ENCODE results near the gene FAM131A.

DNA sequence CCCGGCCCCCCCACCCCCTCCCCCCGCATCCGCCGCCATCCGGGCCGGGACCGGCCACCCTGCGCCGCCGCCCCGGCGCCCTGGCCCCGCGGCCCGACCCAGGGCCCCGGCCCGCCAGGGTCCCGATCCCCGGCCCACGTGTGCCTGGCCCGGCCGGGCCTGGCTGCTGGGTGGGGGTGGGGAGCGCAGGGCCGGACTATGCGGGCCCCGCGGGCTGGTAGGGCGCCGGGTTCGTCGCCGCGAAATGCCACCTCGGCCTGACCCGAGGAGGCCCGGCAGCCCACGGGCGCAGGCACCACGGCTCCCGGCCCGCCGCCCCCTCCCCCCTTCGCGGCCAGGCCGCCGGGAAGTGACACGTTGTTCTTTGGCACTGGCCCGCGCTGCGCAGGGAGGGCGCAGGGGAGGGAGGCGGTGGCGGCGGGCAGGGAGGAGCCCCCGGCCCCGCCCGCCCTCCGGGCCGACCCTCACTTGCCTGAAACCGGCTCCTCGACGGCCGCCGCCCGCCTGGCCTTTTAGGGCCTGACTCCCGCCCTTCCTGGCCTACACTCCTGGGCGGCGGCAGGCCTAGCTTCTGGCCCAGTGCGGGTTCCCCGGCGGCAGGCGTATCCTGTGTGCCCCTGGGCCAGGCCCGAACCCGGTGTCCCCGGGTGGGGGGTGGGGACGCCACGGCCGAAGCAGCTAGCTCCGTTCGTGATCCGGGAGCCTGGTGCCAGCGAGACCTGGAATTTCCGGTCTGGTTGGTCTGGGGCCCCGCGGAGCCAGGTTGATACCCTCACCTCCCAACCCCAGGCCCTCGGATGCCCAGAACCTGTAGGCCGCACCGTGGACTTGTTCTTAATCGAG lies 22.5 kb upstream of the FAM131A start:
- TF ChIP-seq, protein P1, sequence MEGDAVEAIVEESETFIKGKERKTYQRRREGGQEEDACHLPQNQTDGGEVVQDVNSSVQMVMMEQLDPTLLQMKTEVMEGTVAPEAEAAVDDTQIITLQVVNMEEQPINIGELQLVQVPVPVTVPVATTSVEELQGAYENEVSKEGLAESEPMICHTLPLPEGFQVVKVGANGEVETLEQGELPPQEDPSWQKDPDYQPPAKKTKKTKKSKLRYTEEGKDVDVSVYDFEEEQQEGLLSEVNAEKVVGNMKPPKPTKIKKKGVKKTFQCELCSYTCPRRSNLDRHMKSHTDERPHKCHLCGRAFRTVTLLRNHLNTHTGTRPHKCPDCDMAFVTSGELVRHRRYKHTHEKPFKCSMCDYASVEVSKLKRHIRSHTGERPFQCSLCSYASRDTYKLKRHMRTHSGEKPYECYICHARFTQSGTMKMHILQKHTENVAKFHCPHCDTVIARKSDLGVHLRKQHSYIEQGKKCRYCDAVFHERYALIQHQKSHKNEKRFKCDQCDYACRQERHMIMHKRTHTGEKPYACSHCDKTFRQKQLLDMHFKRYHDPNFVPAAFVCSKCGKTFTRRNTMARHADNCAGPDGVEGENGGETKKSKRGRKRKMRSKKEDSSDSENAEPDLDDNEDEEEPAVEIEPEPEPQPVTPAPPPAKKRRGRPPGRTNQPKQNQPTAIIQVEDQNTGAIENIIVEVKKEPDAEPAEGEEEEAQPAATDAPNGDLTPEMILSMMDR (conservative IDR thresholded peaks at IDR 0.05; ENCODE audit: low read length): no peak
- TF ChIP-seq EZH2phosphoT487 (IDR thresholded peaks at IDR 0.05; ENCODE audit: borderline replicate concordance, low read depth, low read length): no peak
